AG04449 (cell line): Measurements from ENCODE around the gene RADIL.

Experiments
- CTCF ChIA-PET: fragments of 350-600 bp; formaldehyde crosslinking; extraction: SDS; loops from one replicate; lab custom pipeline; 2021; ENCODE audit warnings: antibody characterized with exemption; lab: Yijun Ruan, JAX
- POLR2A ChIA-PET: fragments of 400-600, 350-600 bp; formaldehyde crosslinking; extraction: SDS; loops from one replicate; lab custom pipeline; 2020; ENCODE audit warnings: antibody characterized with exemption, inconsistent platforms; lab: Yijun Ruan, JAX
- DNase-seq: peaks from one replicate; pipeline ENCODE4 v3.0.0-alpha.2; 2010; ENCODE audit warnings: low read depth, low spot score
- H3K4me3 ChIP-seq: 2 replicates; pipeline ENCODE4 v1.5.1; 2011; ENCODE audit warnings: low read depth, mild to moderate bottlenecking, control low read depth, low read length
- CTCF ChIP-seq: IDR thresholded peaks from one replicate; pipeline ENCODE4 v1.5.1; 2011; ENCODE audit warnings: mild to moderate bottlenecking, moderate library complexity, low read length, control low read depth, inconsistent platforms; ENCODE audit not compliant: insufficient read depth; ENCODE audit errors: missing control alignments

Gene RADIL

GRCh38 chr7:4871056-4871680, 12.3 kb downstream of the RADIL start:
- ChIA-PET POLR2A (no interaction called here), CTCF (no interaction called here)
- DNase-seq = no peak
- no peak for TF ChIP-seq CTCF
- H3K4me3 ChIP-seq = no peak overlapping the region

GRCh38 chr7:4868493-4868892, 15.0 kb downstream of the RADIL start:
- H3K4me3 ChIP-seq = no peak overlapping the region
- DNase-seq = no peak
- ChIA-PET CTCF (interaction anchor here (1.5 to 2.0 kb wide), 2 partner anchors 12 to 15 kb away, joined by 3 to 9 read pairs; partner anchors contain the start of gene RADIL), POLR2A (no interaction called here)
- no peak for TF ChIP-seq CTCF

- DNase-seq = no peak
- POLR2A ChIA-PET = no interaction called here
- no peak overlapping the region for H3K4me3 ChIP-seq
- TF ChIP-seq CTCF = no peak
- CTCF ChIA-PET = interaction anchor here (1.1 to 2.0 kb wide), 3 partner anchors 14 to 107 kb away, joined by 3 to 9 read pairs (median 4); partner anchors contain the start of gene RADIL
These were observed 16.7 kb downstream of the RADIL start for GRCh38 chr7:4866528-4867496.

DNA sequence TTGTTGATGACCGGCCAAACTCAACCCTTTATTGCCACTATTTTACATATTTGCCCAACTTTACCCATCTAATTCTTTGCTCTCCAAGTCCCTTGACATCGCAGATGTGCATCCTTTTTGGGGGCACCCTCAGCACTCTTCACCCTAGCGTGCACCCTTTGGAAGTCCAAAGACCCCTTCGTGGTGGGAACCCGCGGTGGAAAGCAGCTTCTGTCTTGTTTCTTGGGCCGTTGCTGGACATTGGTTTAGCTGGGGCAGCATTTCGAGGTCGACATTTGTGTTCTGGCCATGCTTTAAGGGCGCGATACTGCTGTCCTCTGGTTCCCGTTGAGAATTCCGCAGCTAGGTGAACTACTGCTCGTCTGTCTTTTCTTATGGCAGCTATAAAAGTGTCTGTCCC, 21.4 kb downstream of the RADIL start:
- POLR2A ChIA-PET = no interaction called here
- no peak overlapping the region for H3K4me3 ChIP-seq
- no peak for DNase-seq
- CTCF ChIA-PET = interaction anchor here (1.2 to 3.1 kb wide), 2 partner anchors 21 to 112 kb away, joined by 3 to 16 read pairs; partner anchors contain the start of gene RADIL
- no peak for TF ChIP-seq CTCF

- CTCF ChIA-PET = interaction anchor here (1.2 to 3.1 kb wide), 2 partner anchors 22 to 112 kb away, joined by 3 to 16 read pairs; partner anchors contain the start of gene RADIL
- POLR2A ChIA-PET = no interaction called here
- no peak for TF ChIP-seq CTCF
- peak within 1 kb of the TSS; percentile 49 for H3K4me3 ChIP-seq
- DNase-seq = no peak
These were observed 21.8 kb downstream of the RADIL start, which contains the start of gene PAPOLB for GRCh38 chr7:4861673-4862072. TSS of gene PAPOLB (minus strand) at chr7:4862030. CDS start at chr7:4861810, 220 bp downstream.
